Measurements from ENCODE around the gene TPRX1.
"Not testable (repeated sequence)": the region's sequence is repeated elsewhere in the genome, so short reads cannot be mapped to it uniquely, and the experiment has no call there.

Gene TPRX1

DNA sequence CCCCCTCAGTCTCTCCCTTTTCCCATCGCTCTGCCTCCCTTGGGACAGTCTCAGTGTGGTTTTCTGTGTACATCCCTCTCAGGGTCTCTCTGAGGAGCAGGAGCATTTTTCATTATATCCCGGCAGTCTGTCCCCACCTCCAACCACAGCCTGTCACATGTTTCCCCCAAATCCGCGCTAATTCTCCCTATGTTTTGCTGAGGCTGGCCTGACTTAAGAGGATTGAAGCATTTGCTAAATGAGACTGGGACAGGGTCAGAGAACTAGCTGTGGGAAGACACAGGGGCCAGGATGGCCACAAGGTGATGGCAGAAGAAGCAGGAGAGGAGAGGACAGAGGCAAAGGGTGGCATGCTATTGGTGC, 5.5 kb downstream of the TPRX1 start:
- DNase-seq, result no peak

DNA sequence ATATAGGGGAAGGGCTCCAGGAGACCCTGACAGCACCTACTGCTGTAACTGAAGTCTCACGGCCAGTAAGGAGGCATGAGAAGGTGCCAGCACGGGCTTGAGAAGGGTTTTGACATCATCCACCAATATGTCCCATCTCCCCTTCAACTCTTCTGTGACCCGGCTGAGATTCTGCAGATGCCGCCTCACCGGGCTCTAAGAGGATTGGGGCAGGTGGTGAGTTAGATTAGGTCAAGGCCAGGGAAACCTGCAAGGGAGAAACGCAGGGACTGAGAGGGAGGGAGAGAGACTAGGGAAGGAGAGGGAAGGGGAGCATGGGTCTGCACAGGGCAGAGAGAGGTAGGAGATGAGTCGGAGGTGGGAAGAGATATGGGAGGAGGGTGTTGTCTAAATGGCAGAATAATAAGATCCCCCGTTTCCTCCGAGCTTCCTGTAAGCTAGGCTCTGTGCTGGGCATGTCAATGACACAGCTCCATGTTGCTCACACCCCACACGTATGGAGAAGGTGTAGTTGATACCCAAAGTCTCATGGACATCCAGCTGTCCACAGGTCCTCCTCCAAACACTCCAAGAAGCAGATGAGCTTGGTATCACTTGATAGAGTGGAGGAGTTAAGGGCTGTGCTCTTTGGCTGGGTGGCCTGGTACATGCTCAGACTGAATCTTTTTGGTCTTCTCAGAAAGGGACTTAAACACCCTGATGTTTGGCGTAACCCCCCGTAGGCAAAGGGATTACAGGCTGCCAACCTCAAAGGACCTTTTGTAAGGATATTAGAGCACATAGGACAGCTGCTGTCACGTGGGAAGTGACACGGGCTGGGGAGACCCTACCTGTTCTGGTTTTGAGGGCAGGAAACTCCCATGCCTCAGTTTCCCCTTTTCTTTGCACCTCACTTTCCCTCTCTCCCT, 6.1 kb downstream of the TPRX1 start:
- no peak for DNase-seq

DNA sequence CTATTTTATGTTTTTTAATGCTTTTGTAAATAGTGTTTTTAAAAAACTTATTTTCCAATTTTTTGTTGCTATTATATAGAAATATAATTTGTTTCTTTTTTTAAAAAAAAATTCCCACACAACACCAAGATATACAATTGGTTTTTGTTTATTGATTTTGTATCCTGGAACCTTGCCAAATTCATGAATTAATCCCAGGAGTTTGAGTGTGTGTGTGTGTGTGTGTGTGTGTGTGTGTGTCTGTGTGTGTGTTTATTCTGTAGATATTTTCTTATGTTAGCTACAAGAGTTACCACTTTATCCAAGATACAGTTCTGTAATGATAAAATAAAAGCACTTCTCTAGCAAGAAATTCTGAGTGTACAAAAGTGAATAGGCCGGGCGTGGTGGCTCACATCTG, 7.6 kb downstream of the TPRX1 start:
- DNase-seq, result no peak

DNA sequence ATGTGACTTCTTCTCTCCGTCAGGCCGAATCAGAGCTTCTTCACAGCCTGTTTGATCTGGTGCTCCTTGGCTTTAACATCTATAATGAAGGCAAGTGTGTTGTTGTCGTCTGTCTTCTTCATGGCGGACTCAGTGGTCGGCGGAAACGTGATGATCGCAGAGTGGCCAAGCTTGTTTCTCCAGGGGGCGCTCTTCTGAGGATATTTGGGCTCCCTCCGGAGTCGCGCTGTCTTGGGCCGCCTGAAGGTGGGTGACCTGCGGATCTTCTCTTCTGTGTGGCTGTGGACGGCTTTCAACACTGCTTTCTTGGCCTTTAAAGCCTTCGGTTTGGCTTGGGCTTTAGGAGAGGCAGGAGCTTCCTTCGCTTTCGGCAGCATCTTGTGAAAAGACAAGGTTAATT, 9.8 kb downstream of the TPRX1 start:
- DNase-seq, result no peak

DNA sequence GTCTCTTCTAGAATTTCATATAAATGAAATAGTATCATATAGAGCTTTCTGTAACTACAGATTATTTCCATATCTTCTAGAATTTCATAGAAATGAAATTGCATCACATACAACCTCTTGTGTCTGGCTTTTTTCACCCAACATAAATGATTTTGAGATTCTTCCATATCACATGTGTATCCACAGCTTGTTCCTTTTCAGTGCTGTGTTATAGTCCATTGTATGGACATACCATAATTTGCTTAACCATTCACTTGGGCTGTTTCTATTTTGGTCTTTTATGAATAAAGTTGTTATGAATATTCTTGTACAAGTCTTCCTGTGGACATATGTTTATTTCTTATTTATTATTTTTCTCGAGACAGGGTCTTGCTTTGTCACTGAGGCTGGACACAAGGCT, 11.7 kb downstream of the TPRX1 start:
- DNase-seq, result no peak

DNA sequence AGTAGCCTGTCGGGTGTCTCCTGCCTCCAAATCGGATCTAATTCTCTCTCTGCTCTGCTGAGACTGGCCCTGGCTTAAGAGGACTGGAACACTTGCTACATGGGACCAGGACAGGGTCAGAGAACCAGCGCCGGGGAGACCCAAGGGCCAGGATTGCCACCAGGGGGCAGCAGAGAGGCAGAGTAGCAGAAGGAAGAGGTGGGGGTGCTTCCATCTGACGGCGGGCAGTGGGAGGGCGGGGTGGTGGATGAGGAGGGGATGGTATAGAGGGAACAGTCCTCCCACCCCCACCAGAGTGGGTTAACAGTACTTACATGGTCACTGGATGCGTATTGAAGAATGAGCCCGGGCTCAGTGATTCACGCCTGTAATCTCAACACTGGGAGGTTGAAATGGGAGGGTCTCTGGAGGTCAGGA, 13.9 kb downstream of the TPRX1 start:
- DNase-seq, result peak; percentile 46

DNA sequence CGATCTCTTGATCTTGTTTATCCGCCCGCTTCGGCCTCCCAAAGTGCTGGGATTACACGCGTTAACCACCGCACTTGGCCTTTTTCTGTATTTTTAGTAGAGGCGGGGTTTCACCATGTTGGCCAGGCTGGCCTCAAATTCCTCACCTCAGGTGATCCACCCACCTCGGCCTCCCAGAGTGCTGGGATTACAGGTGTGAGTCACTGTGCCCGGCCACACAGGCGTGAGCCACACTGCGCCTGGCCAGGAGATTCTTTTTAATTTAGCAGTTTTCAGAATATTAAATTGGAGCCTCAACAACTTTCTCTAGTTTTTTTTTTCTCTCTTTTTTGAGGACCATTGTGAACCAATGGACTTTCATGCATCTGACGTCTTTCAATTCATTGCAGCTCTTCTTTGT, 14.5 kb downstream of the TPRX1 start:
- not testable (repeated sequence) for DNase-seq

DNA sequence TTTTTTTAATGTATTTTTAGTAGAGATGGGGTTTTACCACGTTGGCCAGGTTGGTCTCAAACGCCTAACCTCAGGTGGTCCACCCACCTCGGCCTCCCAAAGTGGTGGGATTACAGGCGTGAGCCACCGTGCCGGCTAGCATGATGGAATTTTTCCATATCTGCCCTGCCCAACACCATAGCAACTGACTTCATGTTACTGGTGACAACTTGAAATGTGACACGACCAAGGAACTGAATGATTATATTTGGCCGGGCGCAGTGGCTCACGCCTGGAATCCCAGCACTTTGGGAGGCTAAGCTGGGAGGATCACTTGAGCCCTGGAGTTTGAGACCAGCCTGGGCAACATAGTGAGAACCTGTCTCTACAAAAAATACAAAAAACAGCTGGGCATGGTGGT, 17.0 kb downstream of the TPRX1 start:
- not testable (repeated sequence) for DNase-seq

DNA sequence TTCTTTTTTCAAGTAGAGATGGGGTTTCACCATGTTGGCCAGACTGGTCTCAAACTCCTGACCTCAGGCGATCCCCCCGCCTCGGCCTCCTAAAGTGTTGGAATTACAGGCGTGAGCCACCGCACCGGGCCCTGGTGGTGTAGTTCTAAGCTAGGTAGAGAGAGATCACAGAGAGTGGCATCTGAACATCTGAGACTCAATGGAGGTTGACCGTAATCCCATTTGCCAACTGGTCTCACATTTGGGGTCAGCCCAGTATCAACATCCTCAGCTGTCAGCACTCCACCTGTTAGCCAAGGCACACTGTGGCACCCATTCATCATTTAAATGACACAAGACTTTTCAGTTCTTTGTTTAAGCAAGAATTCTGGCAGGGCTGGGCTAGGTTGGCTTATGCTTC, 17.8 kb downstream of the TPRX1 start:
- no peak for DNase-seq

DNA sequence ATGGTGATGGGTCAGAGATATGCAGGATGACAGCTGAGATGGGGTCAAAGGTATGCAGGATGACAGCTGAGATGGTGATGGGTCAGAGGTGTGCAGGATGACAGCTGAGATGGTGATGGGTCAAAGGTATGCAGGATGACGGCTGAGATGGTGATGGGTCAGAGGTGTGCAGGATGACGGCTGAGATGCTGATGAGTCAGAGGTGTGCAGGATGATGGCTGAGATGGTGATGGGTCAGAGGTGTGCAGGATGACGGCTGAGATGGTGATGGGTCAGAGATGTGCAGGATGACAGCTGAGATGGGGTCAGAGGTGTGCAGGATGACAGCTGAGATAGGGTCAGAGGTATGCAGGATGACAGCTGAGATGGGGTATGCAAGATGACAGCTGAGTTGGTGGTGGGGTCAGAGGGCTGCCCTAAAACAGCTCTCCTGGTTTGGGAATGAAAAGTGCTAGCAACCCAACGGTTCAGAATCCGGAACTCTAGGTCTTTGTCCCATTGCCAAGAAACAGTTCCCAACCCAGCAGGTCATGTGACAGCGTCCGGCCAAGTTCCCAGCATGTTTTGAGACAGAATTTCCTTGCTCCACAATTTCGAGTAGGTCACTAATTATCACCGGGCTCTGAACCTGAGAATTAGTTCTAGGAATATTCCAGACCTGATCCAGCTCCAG, 22.6 kb downstream of the TPRX1 start:
- DNase-seq, result no peak

DNA sequence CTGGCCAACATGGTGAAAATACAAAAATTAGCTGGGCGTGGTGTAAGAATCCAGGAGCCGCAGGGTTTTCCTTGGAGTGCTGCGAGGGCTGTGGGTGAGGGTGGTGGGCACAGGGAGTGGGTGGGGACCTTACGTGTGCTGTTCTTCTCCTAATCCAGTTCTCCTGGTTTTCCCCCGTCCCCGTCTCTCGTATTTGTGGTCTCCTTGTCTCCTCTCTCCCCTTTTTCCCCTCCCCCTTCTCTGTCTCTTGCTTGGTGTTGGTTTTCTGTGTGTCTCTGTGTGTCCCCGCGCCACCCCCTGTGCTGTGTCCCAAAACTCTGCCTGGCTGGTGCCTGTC, 24.2 kb downstream of the TPRX1 start:
- DNase-seq, result no peak

DNA sequence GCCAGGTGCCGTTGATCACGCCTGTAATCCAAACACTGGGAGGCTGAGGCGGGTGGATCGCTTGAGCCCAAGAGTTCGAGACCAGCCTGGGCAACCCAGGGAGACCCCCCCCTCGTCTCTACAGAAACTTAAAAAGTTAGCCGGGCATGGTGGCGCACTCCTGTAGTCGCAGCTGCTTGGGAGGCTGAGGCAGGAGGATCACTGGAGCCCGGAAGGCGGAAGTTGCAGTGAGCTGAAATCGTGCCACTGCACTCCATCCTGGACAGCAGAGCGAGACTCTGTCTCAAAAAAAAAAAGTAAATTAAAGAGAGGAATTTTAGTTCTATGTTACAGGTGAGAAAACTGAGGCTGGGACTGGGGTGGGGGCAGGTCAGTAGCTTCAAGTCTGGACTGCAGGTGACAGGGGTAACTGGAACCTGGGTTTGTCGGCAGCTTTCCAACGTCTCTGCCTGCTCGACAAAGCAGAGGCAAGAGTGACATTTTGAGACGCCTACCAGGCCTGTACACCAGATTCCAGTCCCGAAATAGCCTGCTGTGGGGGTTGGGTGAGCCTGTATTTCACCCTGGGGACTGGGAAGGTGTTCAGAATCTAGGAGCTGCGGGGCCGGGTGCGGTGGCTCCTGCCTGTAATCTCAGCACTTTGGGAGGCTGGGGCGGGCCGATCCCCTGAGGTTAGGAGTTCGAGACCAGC, 24.7 kb downstream of the TPRX1 start:
- no peak for DNase-seq

DNA sequence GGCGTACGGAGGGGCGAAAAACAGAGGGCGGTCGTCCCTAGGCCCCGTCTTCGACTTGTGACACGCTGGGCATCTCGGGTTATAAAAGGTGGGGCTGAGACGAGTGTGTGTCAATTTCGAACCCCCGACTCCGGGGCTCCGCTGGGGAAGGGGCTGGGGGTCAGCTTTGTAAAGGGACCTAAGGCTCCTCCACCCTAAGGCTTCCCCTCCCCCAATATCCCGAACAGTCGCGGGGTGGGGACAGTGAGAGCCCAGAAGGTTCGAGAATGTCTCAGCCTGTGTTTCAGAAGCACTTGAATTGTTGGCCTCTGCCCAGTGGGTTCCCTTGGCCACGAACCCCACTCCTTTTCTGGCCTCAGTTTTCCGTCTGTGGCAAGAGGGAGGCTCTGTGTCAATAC, 25.4 kb downstream of the TPRX1 start:
- DNase-seq, result no peak

DNA sequence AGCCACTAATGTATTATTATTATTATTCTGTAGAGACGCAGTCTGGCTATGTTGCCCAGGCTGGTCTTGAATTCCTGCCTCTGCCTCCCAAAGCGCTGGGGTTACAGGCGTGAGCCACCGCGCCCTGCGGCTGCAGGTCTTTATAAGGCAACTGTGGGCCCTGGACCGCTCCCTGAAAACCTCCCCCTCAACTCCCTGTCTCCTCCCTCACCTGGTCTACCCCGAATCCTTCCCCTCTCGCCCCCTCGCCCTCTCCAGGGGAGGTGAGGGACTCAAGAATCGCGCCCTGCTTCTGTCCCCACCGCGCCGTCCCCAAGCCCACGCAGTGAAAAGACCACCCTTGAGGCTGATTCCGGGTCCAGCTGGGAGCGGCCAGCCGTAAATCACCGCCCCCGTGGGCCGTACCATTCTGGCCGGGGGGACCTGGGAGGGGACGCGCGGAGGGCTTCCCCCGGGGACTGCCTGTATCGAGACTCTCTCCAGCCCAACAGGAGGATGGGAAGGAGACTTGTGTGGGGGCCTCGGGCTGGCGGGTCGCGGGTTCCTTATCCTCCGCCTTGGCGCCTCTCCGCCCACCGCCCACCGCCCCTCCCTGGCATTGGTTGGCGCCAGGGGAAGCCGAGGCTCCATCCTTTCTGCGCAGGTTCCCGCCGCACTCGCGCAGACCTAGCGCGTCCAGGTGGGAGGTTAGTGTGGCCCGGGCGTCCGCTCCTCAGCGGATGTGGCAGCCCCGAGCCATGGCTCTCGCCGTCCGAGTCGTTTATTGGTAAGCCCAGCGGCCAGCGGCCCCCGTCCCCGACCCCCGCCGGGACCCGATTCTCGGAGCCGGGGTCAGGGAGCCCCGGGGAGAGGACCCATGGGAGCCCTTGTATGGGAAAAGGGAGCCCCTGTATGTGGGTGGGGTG, 26.1 kb downstream of the TPRX1 start, which contains the start of gene SELENOW:
TSS of gene SELENOW (plus strand) at position 655 of the 905 bp plus-strand sequence. CDS start at position 738, 83 bp downstream.
- DNase-seq, result peak; percentile 46

DNA sequence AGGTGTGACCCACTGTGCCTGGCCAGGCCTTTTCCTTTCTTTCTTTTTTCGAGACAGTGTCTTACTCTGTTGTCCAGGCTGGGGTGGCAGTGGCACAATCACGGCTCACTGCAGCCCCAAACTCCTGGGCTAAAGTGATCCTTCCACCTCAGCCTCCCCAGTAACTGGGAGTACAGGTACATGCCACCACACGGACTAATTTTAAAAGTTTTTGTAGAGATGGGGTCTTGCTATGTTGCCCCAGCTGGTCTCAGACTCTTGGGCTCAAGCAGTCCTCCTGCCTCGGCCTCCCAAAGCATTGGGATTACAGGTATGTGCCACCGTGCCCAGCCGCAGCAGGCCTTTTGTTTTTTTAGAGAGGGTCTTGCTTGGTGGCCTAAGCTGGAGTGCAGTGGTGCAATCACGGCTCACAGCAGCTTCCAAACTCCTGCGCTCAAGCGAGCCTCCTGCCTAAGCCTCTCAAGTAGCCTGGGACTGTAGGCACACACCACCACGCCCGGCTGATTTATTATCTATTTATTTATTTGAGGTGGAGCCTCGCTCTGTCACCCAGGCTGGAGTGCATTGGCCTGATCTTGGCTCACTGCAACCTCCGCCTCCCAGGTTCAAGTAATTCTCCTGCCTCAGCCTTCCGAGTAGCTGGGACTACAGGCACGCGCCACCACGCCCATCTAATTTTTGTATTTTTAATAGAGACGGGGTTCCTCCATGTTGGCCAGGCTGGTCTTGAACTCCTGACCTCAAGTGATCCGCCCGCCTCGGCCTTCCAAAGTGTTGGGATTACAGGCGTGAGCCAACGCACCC, 26.9 kb downstream of the TPRX1 start:
- not testable (repeated sequence) for DNase-seq

DNA sequence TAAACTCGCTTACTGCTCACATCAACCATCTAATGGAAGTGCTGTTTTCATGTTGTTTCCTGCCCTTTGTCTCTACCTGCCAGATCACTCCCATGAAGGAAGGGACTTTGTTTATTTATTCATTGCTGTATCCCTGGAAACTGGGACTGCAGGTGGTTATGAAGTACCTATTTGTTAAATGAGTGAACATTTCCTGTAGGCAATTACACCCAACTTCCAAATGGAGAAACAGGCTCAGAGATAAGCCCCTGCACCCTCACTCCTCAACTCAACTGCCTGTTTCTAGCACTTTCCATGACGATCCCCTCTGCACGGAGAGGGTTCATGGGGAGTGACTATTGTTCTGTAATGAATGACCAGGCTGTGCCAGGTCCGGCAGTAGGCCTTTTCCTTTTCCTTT, 27.8 kb downstream of the TPRX1 start:
- DNase-seq, result no peak

DNA sequence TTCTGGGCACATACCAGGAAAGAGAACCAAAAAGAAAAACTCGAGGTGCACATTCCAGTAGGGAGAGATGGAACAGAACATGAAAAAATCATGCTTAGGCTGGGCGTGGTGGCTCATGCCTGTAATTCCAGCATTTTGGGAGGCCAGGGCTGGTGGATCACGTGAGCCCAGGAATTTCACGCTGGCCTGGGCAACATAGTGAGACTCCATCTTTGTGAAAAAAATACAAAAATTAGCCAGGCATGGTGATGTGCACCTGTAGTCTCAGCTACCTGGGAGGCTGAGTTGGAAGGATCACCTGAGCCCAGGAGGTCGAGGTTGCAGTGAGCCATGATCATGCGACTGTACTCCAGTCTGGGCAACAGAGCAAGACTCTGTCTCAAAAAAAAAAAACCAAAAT, 33.1 kb downstream of the TPRX1 start:
- DNase-seq, result not testable (repeated sequence)

DNA sequence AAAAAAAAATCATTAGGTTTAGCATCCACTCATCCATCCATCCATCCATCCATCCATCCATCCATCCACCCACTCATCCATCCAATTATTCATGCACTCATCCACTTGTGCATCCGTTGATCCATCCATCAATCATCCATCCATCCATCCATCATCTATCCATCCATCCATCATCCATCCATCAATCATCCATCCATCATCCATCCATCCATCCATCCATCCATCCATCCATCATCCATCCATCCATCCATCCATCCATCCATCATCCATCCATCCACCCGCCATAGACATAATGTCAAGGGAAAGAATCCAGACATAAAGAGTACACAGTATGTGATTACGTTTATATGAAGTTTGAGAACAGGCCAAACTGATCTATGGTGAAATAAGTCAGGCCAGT, 34.8 kb downstream of the TPRX1 start:
- no peak for DNase-seq

DNA sequence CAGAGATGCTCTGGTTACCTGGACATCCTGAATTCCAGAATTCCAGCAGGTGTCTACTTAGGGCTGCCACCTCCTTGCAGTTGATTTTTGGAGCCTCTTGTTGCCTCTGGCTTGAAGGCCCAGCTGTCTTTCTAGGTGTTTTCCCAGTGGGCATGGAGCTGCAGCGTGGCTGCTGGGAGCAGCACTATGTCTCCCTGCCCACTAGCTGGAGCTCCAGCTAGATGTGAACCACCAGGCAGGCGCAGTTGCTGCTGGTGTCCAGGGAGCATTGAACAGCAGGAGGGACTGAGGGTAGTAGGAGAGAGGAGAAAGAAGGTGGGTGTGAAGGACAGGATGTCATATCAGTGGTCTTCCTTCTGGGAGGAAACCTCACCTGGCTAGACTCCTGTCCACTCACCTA, 35.7 kb downstream of the TPRX1 start:
- no peak for DNase-seq

DNA sequence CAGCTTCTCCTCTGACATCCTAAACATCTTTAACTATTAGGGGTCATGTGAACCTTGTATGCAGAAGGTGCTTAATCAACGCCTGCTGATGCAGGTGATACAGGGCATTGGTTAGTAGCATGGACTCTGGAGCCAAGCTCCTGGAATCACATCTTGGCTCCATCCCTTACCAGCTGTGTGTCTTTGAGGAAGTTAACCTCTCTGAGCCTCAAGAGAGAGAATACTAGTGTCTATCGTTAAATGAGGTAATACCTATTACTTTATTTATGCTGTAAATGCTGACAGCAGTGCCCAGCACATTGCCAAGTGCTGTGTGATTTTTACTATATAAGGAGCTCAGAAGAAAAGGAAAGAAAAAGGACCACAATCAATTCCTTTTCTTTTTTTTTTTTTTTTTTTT, 37.0 kb downstream of the TPRX1 start:
- DNase-seq, result no peak

DNA sequence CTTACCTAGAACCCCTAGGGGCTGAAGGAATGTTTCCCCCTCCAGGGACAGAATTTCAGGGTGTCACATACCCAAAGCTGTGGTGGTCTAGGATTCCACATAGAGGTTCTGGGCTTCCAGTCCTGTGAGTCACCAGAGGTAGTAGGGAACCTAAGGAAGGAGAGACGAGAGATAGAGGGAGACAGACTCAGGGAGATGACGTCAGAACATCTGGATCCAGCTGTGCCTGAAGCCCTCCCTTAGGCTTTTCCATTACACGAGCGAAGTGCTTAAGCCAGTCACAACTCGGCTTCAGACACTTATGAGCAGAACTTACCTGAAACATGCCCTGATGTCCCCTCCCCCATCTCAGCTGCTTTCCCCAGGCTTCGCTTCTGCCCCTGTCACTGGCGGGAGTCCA, 37.7 kb downstream of the TPRX1 start:
- DNase-seq, result no peak

DNA sequence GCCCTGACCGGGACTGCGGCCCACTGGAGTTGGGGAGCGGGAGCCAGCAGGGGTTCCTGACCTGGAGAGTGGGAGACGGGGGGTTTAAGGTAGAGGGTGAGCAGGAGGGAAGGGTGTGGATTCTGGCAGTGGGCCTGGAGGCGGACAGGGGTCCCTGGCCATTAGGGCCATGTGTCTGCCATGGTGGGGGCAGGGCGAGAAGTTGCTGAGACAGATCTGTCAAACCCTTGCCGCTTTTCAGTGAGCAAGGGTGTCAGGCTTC, 38.1 kb downstream of the TPRX1 start:
- no peak for DNase-seq

All from HCEC 1CT (cell line).